Measurements from ENCODE around the gene GREB1.

Gene GREB1

GRCh38 chr2:11508279-11508678, 25.6 kb upstream of the GREB1 start:
- no peak for DNase-seq (ENCODE audit: low read depth)

DNA sequence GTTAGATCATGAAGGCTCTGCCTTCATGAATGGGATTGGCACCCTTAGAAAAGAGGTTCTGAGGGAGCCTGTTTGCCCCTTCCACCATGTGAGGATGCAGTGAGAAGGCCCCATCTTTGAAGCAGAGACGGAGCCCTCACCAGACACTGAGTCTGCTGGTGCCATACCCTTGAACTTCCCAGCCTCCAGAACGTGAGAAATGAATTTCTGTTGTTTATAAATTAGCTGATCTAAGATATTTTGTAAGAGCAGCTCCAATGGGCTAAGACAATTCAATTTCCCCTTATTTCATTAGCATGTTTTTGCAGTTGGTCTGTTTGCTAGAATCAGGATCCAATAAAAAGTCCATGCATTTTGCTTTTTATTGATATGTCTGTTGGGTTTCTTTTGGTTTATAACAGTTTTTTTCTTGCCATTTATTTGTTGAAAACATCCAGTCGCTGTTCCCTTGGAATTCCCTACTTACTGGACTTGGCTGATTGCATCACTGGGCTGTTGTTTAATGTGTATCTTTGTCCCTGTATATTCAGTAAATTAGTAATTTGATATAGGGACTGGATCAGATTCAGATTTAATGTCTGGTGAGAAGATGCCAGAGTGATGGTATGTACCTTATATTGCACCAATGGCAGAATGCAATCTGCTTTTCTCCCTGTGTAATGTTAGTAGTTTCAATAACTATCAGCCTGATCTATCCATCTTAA, 24.0 kb upstream of the GREB1 start:
- DNase-seq (ENCODE audit: low read depth): no peak

GRCh38 chr2:11512431-11512830, 21.4 kb upstream of the GREB1 start:
- DNase-seq (ENCODE audit: low read depth): no peak

DNA sequence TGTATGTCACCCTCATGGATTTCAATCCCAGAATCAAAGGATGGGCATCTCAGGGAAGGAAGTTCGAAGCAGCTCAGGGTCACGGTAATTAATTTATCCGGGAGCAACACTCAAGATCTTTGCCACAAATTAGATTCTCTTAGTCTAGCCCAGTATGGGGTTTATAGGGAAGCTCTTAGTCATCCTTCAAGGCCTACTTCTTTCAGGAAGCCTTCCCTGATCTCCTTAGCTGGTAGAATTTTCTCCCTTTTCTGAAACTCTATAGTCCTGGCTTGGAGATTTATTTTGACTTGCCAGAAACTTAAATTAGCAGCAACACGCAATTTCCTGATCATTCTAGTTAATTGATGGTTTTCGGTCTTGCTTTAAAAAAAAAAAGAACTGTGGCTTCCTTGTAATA, 20.5 kb upstream of the GREB1 start:
- no peak for DNase-seq (ENCODE audit: low read depth)

GRCh38 chr2:11514081-11514730, 19.6 kb upstream of the GREB1 start:
- DNase-seq (ENCODE audit: low read depth): no peak

GRCh38 chr2:11514904-11515303, 18.9 kb upstream of the GREB1 start:
- no peak for DNase-seq (ENCODE audit: low read depth)

DNA sequence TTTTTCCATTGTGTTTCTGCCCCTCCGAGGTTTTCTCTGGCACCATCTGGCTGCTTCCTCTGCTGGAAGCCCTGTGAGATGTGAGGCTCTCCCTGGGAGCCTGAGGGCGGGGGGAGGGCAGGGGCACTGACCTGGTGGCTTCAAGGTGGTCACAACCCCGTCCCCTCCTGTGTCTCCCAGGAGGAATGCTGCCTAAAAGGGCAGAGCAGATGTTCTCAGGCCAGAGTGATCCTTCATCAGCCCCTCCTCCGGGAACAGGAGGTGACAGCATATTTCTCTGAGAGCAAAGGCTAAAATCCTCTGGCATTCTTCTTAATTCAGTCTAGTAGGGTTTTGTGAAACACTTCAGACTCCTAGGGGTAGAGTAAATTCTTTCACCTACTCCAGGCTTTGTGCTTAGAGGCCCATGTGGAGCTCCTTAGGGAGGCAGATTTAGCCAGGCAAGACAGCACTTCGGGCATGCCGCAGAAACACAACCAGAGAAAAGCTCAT, 18.3 kb upstream of the GREB1 start:
- DNase-seq (ENCODE audit: low read depth): no peak

- DNase-seq (ENCODE audit: low read depth): no peak
These were observed 16.7 kb upstream of the GREB1 start for GRCh38 chr2:11516984-11517648.

DNA sequence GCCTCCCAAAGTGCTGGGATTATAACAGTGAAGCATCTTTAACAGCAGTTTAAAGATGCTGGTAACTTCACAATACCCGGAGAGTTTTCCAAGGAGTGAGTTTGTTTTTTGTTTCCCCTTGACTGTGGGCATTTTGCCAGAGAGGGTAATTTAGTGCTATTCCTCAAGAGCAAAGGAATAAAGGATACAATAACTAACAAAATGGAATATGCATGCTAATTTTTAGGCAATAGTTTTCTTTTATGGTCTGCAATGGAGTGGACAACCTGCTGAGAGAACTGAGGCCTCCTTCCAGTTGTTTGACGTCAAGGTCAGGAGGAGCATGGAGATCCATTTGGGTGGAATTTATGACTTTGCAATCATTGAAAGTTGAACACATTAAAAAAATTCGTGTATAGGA, 15.9 kb upstream of the GREB1 start:
- no peak for DNase-seq (ENCODE audit: low read depth)

GRCh38 chr2:11520092-11520693, 13.7 kb upstream of the GREB1 start:
- DNase-seq (ENCODE audit: low read depth): no peak

DNA sequence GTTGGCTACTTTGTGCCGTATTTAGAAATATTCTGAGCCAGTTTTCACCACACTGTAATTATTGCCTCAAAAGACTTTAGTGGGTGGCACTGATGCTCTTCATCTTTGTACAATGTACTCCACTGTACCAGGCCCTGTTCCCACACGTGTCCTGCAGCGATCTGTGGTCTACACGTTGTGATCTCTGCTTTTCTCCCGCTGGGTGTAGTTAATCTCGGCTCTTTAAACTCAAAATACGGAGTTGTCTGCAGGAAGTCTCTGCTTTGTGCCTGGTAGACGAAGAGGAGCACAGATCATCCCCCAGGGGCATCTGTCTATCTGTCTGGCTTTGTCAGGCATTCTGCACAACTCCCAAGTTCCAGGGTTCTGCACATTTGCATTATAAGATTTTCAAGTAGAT, 12.1 kb upstream of the GREB1 start:
- DNase-seq (ENCODE audit: low read depth): no peak

- DNase-seq (ENCODE audit: low read depth): no peak
These were observed 9.4 kb upstream of the GREB1 start for GRCh38 chr2:11524470-11524869.

GRCh38 chr2:11525762-11526161, 8.1 kb upstream of the GREB1 start:
- DNase-seq (ENCODE audit: low read depth): no peak

- DNase-seq (ENCODE audit: low read depth): no peak
These were observed 6.8 kb upstream of the GREB1 start for GRCh38 chr2:11527001-11527400.

GRCh38 chr2:11528228-11528627, 5.6 kb upstream of the GREB1 start:
- no peak for DNase-seq (ENCODE audit: low read depth)

GRCh38 chr2:11530864-11531465, 2.9 kb upstream of the GREB1 start:
- DNase-seq (ENCODE audit: low read depth): no peak

DNA sequence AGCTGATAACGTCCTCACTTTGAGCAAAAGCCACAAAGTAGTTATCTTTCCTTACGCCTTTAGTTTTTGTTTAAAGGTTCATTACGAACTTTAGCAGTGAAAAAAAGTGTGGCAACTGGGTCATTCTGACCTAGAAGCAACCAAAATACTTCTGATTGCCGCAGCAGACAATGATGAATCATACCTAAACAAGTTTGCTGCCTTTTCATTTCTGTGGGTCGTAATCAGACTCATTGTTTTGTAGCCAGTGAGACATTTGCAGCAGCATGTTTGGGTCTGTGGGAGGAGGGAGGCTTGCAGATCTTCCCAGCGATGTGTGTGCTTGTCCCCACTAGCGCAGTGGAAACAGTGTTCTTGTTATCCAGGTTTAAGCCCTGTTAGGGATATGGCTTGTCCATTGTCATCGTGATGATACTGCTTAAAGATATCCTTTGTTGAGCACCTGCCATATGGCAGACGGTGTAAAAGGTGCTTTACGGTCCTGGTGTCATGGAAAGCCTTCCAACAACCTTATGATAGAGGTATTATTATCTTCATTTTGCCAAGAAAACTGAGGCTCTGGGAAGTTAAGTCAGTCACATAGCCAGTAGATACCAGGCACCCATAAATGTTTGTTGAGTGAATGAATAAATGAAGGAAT, 1.3 kb upstream of the GREB1 start:
- no peak for DNase-seq (ENCODE audit: low read depth)

DNA sequence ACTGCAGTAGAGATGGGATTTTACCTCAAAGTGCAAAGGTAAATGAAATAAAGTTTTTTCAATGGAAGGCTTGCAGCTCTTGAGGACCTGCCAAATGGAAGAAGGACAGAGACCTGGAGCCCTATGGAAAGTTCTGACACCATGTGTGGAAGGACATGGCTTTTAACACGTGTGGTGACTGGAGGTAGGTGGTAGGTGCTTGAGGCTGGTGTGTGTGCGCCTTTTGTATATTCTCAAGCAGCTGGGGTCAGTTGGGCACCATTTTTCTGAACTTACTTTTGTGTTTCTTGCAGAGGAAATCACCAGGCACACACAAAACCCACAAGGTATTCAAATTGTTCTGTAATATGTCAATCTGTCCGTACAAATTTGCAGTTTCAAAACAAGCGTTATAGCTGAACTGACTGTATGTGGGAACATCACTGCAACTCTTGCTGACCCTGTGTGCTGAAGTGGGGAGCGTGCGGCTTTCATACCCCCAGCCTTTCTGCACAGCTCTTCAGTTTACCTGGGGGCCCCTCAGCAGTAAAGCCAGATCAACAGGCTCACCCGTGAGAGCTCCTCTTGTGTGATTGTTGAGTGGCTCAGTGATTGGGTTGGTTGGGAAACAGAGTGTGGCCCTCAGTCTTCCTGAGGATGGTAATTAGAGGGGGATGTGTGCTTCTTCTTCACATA, 363 bp downstream of the GREB1 start:
- DNase-seq (ENCODE audit: low read depth): no peak

- DNase-seq (ENCODE audit: low read depth): no peak
These were observed 1.1 kb downstream of the GREB1 start for GRCh38 chr2:11534746-11535484.

DNA sequence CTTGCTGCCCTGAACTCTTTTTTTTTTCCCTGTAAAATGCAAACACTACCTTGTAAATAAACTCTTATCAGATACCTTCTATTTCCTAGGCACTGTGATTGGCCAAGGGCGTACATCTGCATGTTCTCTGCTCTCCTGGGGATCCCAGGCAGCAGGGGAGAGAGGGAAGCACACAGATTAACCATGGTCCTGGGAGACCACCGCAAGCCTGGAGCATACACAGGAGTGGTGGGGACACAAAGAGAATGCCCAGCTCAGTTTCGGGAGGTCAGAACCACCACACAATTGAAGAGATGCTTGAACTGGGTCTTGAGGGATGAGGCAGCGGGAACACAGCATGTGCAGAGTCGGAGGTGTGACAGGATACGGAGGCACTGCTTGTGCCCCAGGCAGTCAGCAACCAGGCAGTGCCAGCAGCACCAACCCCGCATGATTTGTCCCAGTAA, 2.1 kb downstream of the GREB1 start:
- DNase-seq (ENCODE audit: low read depth): no peak

DNA sequence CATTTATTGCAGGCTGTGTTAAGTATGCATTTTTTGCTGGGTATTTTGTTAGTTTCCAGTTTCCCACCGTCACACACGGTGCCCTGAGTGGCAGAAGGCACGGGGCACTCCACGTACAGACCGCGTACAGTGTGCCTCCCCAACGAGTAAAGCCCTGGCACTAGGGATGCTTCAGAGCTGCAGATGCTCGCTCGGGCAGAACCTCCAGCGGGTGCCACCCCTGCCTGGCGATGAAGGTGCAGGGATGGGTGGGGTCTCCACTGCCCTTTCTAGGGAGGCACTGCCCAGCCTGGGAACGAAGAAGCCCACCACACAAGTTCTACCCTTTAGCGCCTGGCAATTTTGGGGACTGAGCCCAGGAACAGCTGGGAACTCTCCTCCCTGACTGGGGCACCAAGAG, 4.1 kb downstream of the GREB1 start:
- no peak for DNase-seq (ENCODE audit: low read depth)

All from activated T-cell treated with anti-CD3 and anti-CD28 coated beads for 24 hours (primary cell).